ENCODE measurements around the gene RAB29. TPM values are rescaled to one million over a fixed set of nuclear protein-coding genes. Genes with fewer than 3 reads are reported as not detected.
"Not testable (repeated sequence)": the region's sequence is repeated elsewhere in the genome, so short reads cannot be mapped to it uniquely, and the experiment has no call there.

The RAB29 gene
- total RNA-seq, 1 donor from 2014 or later: 24.4 TPM

- TF ChIP-seq CTCF (IDR thresholded peaks at IDR 0.05; ENCODE audit: insufficient read depth, low read length, poor library complexity, severe bottlenecking): no peak
- H3K4me3 ChIP-seq (ENCODE audit: low read depth, low read length): no peak overlapping the region
- DNase-seq (ENCODE audit: low read depth): no peak
- no peaks in the 10 kb centered on the region for H3K36me3 ChIP-seq (ENCODE audit: control insufficient read depth, insufficient read depth, low read length)
- H3K27me3 ChIP-seq (ENCODE audit: control insufficient read depth, insufficient read depth, low read length): no peaks in the 10 kb centered on the region
These were observed 49.8 kb downstream of the RAB29 start for GRCh38 chr1:205725514-205725913.

- not testable (repeated sequence) for H3K27me3 ChIP-seq (ENCODE audit: control insufficient read depth, insufficient read depth, low read length); H3K36me3 ChIP-seq (ENCODE audit: control insufficient read depth, insufficient read depth, low read length); H3K4me3 ChIP-seq (ENCODE audit: low read depth, low read length); DNase-seq (ENCODE audit: low read depth)
These were observed 54.5 kb downstream of the RAB29 start for GRCh38 chr1:205720740-205721139.

- H3K4me3 ChIP-seq (ENCODE audit: low read depth, low read length): no peak overlapping the region
- peaks cover 2% of the 10 kb centered on the region for H3K36me3 ChIP-seq (ENCODE audit: control insufficient read depth, insufficient read depth, low read length)
- no peak for DNase-seq (ENCODE audit: low read depth)
- H3K27me3 ChIP-seq (ENCODE audit: control insufficient read depth, insufficient read depth, low read length): no peaks in the 10 kb centered on the region
- no peak for TF ChIP-seq CTCF (IDR thresholded peaks at IDR 0.05; ENCODE audit: insufficient read depth, low read length, poor library complexity, severe bottlenecking)
These were observed 55.5 kb downstream of the RAB29 start for GRCh38 chr1:205719762-205720161.

GRCh38 chr1:205719015-205719414, 56.3 kb downstream of the RAB29 start:
- Histone ChIP-seq H3K4me3 (ENCODE audit: low read depth, low read length) (no peak overlapping the region), H3K27me3 (ENCODE audit: control insufficient read depth, insufficient read depth, low read length) (no peaks in the 10 kb centered on the region), H3K36me3 (ENCODE audit: control insufficient read depth, insufficient read depth, low read length) (peaks cover 2% of the 10 kb centered on the region)
- no peak for TF ChIP-seq CTCF (IDR thresholded peaks at IDR 0.05; ENCODE audit: insufficient read depth, low read length, poor library complexity, severe bottlenecking)
- DNase-seq (ENCODE audit: low read depth): no peak

Other genes starting within 250 kb of the RAB29 start
- gene ELK4, start 143.5 kb downstream of the RAB29 start, total RNA-seq: 16.1 and 16.7 TPM in 2 replicates
- gene SLC45A3, start 95.0 kb downstream of the RAB29 start, total RNA-seq: 8.5 and 9.3 TPM in 2 replicates
- gene NUCKS1, start 25.3 kb downstream of the RAB29 start, total RNA-seq: 63.9 and 72.6 TPM in 2 replicates
- gene SLC41A1, start 37.7 kb upstream of the RAB29 start, total RNA-seq: 17.2 and 20.9 TPM in 2 replicates
- 0.04 and 1.8 TPM in 2 replicates for gene PM20D1, start 74.7 kb upstream of the RAB29 start, total RNA-seq
- not detected in 2 replicates for gene SLC26A9, start 168.0 kb upstream of the RAB29 start, total RNA-seq
- 0.13 TPM in 1 of 2 replicates, not detected in the other for gene RAB7B, start 227.9 kb upstream of the RAB29 start, total RNA-seq
- not detected in 2 replicates for gene CTSE, start 248.4 kb upstream of the RAB29 start, total RNA-seq

Data from kidney epithelial cell (primary cell).